Bronchial epithelial cell (primary cell): ENCODE data around the gene OMA1. TPM values are rescaled to one million over a fixed set of nuclear protein-coding genes. Genes with fewer than 3 reads are reported as not detected.

ENCODE experiments used
- DNase-seq: peaks from one replicate; pipeline ENCODE4 v3.0.0-alpha.2; 2010; ENCODE audit warnings: low read depth
- FAIRE-seq: peaks from 2 replicates; lab custom pipeline; 2011; peaks lifted over from hg19 to GRCh38; lab: Jason Lieb, UNC
- H3K27me3 ChIP-seq: 2 replicates; pipeline ENCODE4 v1.5.1; 2011; ENCODE audit warnings: low read length; ENCODE audit not compliant: control insufficient read depth, insufficient read depth
- H3K36me3 ChIP-seq: 2 replicates; pipeline ENCODE4 v1.5.1; 2011; ENCODE audit warnings: low read length; ENCODE audit not compliant: control insufficient read depth, insufficient read depth
- H3K4me3 ChIP-seq: 2 replicates; pipeline ENCODE4 v1.5.1; 2011; ENCODE audit warnings: mild to moderate bottlenecking, low read depth, low read length, control low read depth
- CTCF ChIP-seq: IDR thresholded peaks from 2 replicates; pipeline ENCODE4 v1.5.1; 2011; ENCODE audit warnings: mild to moderate bottlenecking, moderate library complexity, low read length, control low read depth, inconsistent platforms; ENCODE audit not compliant: insufficient read depth, severe bottlenecking
- total RNA-seq: library from RNA; depleted of rRNA; stranded (reverse); fragments of >200 nt; gene quantifications from 2 replicates; pipeline ENCODE4 v1.2.1, GENCODE V29; 2014

Gene OMA1
- total RNA-seq, 1 donor from 2014 or later, result 21.6 TPM

DNA sequence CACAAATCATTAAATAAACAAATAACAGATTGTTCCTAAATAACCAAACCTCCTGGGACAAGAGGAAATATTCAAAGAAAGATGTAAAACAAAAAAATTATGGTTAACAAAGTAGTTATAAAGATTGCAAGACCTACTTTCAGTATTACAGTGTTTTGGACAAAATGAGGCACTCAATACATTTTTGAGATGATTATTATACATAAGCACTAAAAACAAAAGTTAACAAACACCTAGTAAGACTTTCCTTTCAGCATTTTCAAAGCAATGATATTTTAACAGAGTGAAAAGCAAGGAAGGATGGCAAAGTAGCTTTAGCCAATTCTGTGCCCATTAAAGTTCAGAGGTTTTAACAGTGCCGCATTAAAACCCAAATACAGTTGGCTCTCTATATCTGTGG is 17.2 kb downstream of the OMA1 start:
- no peak overlapping the region for H3K4me3 ChIP-seq
- H3K27me3 ChIP-seq, result no peaks in the 10 kb centered on the region
- DNase-seq, result no peak
- H3K36me3 ChIP-seq, result no peaks in the 10 kb centered on the region
- TF ChIP-seq CTCF, result no peak
- no peak for FAIRE-seq

DNA sequence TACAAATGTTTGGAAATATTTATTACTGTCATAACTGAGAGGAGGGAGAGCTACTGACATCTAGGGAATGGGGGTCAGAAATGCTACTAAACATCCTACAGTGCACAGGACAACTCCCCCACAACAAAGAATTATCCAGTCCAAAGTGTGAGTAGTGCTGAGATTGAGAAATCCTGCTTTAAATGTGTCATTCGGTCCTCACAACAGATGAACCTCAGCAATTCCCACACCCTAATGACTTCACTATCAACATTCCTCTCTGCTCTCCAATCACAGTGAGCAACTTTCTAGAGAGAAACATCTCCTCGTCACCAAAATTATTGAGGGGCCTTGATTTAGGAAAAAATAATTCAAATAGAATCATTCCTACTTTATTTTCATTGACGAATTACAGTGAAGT is 18.0 kb downstream of the OMA1 start:
- H3K4me3 ChIP-seq, result no peak overlapping the region
- FAIRE-seq (no peak), DNase-seq (peak; percentile 88)
- no peaks in the 10 kb centered on the region for H3K27me3 ChIP-seq
- no peaks in the 10 kb centered on the region for H3K36me3 ChIP-seq
- TF ChIP-seq CTCF, result no peak

GRCh38 chr1:58524353-58524945 is 22.1 kb downstream of the OMA1 start:
- Histone ChIP-seq H3K36me3 (no peaks in the 10 kb centered on the region), H3K4me3 (no peak overlapping the region), H3K27me3 (no peaks in the 10 kb centered on the region)
- no peak for TF ChIP-seq CTCF
- no peak for FAIRE-seq
- DNase-seq, result no peak

DNA sequence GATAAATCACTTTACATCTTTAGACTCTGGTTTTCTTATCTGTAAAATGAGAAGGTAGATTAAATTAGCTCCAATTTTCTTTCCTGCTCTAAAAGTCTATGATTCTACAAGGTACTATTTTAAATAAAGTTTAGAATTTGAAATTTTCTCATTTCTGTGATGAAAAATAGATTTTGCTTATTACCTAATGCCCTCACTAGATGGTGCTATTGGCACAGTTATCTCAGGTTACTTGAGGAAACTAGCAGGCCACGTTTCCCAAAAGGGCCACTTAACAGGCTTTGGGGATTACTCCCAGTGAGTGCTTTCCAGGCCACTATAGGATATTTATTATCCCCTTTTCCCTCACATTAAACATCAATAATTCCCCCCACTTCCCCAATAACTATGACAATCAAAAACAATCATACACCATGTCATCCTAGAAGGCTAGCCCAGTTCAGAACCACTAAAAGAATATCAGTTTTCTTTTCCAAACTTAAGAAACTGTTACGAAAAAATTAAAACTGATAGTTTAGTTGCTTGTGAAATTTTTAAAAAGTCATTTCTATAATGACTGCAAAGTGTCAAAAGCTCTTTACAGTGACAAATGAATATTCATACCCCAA is 30.6 kb downstream of the OMA1 start:
- FAIRE-seq, result no peak
- Histone ChIP-seq H3K4me3 (no peak overlapping the region), H3K27me3 (no peaks in the 10 kb centered on the region), H3K36me3 (no peaks in the 10 kb centered on the region)
- peak; percentile 70 for DNase-seq
- peak; percentile 38 for TF ChIP-seq CTCF

DNA sequence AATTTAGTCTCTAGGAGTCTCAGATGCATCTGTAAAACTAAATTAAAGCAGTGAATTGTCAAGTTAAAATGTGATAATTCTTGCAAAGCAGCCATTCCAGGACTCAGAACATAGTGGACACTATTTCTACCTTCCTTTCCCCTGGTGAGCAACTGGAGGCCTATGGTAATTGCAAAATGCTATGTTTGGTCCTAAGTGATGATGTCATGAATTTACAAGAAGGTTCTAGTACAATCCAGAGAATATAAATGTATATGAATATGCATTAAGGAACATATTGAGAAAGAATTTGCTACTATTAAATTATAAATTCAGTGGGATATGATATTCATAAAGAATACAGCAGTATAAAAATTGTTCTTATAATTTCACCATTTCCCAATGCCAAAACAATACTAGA is 32.6 kb downstream of the OMA1 start:
- no peak for TF ChIP-seq CTCF
- Histone ChIP-seq H3K36me3 (no peaks in the 10 kb centered on the region), H3K4me3 (no peak overlapping the region), H3K27me3 (no peaks in the 10 kb centered on the region)
- FAIRE-seq (no peak), DNase-seq (no peak)

DNA sequence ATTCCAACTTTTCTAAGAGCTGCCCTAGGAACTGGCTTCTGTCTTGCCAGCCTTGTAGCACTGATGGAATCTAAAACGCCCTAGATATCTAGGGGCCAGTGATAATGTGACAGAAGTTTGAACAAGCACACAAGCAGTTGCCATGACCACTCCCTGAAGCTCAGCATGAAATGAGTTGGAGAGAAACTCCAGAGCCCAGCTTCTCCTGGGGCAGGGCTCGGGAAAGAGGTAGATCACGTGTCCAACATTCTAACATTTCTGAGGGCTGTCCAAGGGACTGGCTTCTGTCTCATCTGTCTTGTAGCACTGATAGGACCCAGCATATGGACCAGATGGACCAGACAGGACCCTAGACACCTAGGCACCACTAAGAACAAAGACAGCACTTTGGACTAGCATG is 37.9 kb downstream of the OMA1 start:
- FAIRE-seq (peak; percentile 28), DNase-seq (no peak)
- Histone ChIP-seq H3K27me3 (no peaks in the 10 kb centered on the region), H3K4me3 (no peak overlapping the region), H3K36me3 (peaks cover 1% of the 10 kb centered on the region)
- no peak for TF ChIP-seq CTCF
